Epidermal melanocyte (primary cell): Measurements from ENCODE around the gene CA14.
"Not testable (repeated sequence)": the region's sequence is repeated elsewhere in the genome, so short reads cannot be mapped to it uniquely, and the experiment has no call there.

ENCODE experiments used
- DNase-seq: peaks from one replicate; pipeline ENCODE4 v3.0.0; 2011; ENCODE audit warnings: low spot score; ENCODE audit not compliant: insufficient read length

CA14 gene

DNA sequence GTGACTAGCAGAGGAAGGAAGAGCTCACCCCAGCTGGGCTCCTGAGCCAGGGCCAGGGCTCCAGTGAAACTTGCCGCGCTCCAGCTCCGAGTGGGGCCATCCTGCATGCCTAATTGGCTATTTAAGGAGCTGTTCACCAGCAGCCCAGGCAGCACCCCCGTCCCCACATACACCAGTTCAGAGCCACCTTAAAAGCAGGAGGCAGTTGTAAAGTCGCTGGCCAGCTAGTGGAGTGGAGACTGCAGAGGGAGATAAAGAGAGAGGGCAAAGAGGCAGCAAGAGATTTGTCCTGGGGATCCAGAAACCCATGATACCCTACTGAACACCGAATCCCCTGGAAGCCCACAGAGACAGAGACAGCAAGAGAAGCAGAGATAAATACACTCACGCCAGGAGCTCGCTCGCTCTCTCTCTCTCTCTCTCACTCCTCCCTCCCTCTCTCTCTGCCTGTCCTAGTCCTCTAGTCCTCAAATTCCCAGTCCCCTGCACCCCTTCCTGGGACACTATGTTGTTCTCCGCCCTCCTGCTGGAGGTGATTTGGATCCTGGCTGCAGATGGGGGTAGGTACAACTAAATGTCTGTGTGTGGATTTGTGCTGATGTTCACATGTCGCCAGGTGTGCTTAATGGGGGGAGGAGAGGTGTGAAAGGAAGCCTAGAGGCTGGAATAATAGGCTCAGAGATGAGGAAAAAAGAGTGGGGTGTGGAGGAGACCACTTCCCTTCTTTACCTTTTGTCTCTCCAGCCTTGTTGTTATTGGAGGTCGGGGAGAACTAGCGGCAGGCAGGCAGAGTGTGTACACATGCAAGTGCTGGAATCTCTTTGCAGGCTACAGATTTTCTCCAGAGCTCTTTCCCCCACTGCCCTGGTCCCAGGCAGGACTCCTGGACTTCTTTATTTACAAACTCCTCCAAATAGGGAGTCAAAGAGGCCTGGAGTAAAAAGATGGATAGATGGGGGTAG is at the start of gene CA14:
Gene CA14 (plus strand): TSS at position 151 of the 962 bp plus-strand sequence. CDS start 355 bp downstream, at position 506.
- no peak for DNase-seq

- not testable (repeated sequence) for DNase-seq
Observed at GRCh38 chr1:150208460-150208859, 49.1 kb upstream of the CA14 start.

DNA sequence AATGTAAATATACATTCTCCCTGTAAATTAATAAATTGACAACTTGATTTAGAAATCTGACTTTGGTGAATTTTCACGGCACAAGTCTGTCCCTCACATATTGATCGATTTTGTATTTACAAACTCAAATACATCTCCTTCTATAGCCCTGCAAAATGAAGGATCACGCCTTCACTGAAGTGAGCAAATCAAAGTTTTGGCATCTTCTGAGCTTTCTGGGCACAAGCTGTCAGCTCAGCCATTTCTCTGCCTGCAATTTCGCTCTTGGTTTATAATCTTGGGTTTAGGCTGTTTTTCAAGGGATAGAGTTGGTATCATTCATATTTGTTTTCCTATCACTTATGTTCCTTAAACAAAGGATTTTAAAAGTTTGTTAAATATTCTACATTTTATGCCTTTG is 47.5 kb upstream of the CA14 start:
- DNase-seq, result no peak

DNA sequence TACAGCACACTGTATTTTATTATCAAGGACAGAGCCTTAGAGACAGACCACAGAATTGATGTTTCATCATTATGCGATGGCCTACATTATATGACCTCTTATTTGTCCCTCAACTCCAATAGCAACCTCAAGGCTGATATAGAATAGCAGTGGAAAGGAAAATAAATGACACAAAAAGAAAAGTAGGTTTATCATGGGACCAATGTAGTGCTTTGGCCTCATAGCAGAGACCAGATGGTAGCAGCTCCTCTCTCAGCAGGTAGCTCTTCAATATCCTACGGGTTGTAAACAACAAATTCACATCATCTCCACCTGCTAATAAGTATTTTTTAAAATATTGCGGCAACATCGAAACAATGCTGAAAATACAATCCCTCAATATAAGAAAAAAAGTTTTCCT is 46.9 kb upstream of the CA14 start:
- DNase-seq, result no peak

- DNase-seq, result no peak
Observed at GRCh38 chr1:150212070-150212469, 45.5 kb upstream of the CA14 start.

GRCh38 chr1:150213170-150214098 is 44.1 kb upstream of the CA14 start:
- peak; percentile 95 for DNase-seq

DNA sequence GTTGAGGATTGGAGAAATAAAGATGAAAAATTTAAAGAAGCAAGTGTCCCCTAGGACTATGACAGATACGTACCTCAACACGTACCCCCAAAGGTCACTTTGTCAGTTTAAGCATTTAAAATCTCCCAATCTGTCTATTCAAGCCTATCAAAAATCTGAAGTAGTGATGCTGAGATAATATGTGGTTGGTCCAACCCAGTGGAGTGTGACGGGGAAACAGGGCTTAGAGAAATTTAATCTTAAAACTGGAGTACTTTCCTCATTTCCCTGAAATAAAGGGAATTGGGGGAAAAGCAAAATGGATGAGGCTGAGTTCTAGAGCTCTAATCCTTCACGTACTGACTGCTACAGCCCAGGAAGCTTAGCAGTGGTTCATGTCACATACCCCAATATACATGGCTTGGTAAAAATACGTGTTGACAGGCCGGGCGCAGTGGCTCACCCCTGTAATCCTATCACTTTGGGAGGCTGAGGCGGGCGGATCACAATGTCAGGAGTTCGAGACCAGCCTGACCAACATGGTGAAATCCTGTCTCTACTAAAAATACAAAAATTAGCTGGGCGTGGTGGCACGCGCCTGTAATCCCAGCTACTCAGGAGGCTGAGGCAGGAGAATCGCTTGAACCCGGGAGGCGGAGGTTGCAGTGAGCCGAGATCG is 43.3 kb upstream of the CA14 start:
- not testable (repeated sequence) for DNase-seq

- DNase-seq, result not testable (repeated sequence)
Observed at GRCh38 chr1:150215855-150216254, 41.7 kb upstream of the CA14 start.

DNA sequence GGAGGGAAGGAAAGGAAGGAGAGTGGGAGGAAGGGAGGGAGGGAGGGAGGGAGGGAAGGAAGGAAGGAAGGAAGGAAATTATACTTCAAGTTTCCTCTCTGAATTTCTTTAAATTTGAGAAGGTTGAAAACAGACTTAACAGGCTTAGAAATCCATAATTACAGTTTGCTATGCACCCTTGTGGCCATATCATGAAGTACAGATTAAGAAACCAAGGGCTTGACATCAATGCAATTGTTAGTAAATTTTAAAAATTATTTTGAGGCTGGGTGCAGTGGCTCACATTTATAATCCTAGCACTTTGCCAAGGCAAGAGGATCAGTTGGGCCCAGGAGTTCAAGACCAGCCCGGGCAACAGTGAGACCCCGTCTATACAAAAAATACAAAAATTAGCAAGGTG is 36.0 kb upstream of the CA14 start:
- DNase-seq, result no peak

DNA sequence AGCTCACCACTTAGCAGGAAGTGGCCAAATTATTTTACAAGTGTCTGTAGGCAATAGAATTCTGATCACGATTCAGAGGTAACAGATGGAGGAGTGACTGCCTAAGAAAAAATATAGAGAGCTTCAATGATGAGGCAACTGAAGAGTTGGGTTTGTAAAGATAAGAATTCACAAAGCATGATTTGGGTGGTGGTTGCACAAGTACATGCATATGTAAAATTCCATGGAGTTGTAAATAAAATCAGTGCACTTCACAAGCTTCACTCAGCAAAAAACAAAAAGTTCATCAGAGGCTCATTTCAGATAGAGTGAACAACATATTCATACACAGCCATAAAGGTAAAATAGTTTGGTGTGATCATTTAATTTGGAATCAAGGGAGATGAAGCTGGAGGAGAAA is 32.6 kb upstream of the CA14 start:
- DNase-seq, result no peak

- DNase-seq, result no peak
Observed at GRCh38 chr1:150225546-150225945, 32.0 kb upstream of the CA14 start.

DNA sequence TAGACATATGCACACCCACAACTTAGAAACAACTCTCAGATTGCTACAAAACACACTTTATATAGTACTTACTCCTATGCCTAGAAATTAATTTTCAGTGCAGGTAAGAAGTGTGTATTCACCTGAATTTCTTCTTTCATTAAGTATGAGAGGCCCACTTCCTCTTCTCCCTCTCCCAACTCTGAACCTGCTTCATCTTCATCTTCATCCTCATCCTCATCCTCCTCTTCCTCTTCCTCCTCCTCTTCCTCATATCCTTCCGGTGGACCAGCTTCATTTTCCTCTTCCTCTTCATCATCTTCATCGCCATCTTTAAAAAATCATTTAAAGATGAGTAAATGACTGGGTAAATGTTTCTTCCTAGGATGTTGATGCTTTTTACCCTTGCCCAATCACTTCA is 31.1 kb upstream of the CA14 start:
- no peak for DNase-seq

GRCh38 chr1:150227228-150227627 is 30.3 kb upstream of the CA14 start:
- DNase-seq, result no peak

GRCh38 chr1:150228246-150228645 is 29.3 kb upstream of the CA14 start:
- DNase-seq, result not testable (repeated sequence)

GRCh38 chr1:150232921-150233320 is 24.7 kb upstream of the CA14 start:
- DNase-seq, result not testable (repeated sequence)

- no peak for DNase-seq
Observed at GRCh38 chr1:150233359-150234308, 23.9 kb upstream of the CA14 start.

GRCh38 chr1:150234309-150234565 is 23.3 kb upstream of the CA14 start:
- no peak for DNase-seq

GRCh38 chr1:150234566-150235293 is 22.8 kb upstream of the CA14 start:
- peak; percentile 75 for DNase-seq

- DNase-seq, result no peak
Observed at GRCh38 chr1:150235294-150235851, 22.2 kb upstream of the CA14 start.
